Peyer's patch (tissue), 4 donors: ENCODE results near the gene TSR2. TPM values are rescaled to one million over a fixed set of nuclear protein-coding genes. Genes with fewer than 3 reads are reported as not detected.

ENCODE experiments used
- DNase-seq, 3 donors: peaks; one replicate each; pipeline ENCODE4 v3.0.0-alpha.2; 2017 to 2019
- H3K27ac ChIP-seq, 4 donors: fragments of 200-600 bp; sonication (generic); one replicate each; pipeline ENCODE4 v1.5.1; 2016 to 2019
- H3K27me3 ChIP-seq, 2 donors: fragments of 200-600 bp; sonication (generic); one replicate each; pipeline ENCODE4 v1.5.1; 2019
- H3K36me3 ChIP-seq, 3 donors: fragments of 200-600 bp; sonication (generic); one replicate each; pipeline ENCODE4 v1.5.1; 2016 to 2019
- H3K4me1 ChIP-seq, 4 donors: fragments of 200-600 bp; sonication (generic); one replicate each; pipeline ENCODE4 v1.5.1; 2016 to 2019
- H3K4me3 ChIP-seq, 4 donors: fragments of 200-600 bp; sonication (generic); 1 replicate in 3 of 4; 2 replicates in 1 of 4; pipeline ENCODE4 v1.5.1; 2016 to 2019; ENCODE audit warnings: mild to moderate bottlenecking in 1 of 4
- H3K9me3 ChIP-seq, 4 donors: fragments of 200-600 bp; sonication (generic); one replicate each; pipeline ENCODE4 v1.5.1; 2016 to 2019; ENCODE audit warnings: mild to moderate bottlenecking in 1 of 4
- CTCF ChIP-seq, 6 experiments: fragments of 450-650 bp in 4 of 6; fragments of 200-600 bp in 2 of 6; sonication (generic) in 1 of 6; IDR thresholded peaks; one replicate each; pipeline ENCODE4 v1.5.1; 2017 to 2019; ENCODE audit warnings: antibody characterized with exemption in 6 of 6, mild to moderate bottlenecking in 3 of 6, moderate library complexity in 1 of 6
- POLR2A ChIP-seq, 2 donors: fragments of 450-650 bp; IDR thresholded peaks; one replicate each; pipeline ENCODE4 v1.5.1; 2017; ENCODE audit warnings: antibody characterized with exemption in 2 of 2, mild to moderate bottlenecking in 2 of 2, moderate library complexity in 2 of 2
- total RNA-seq, 4 donors: library from RNA; depleted of rRNA; stranded (reverse); fragments of >200 nt; gene quantifications; one replicate each; pipeline ENCODE4 v1.1.0, GENCODE V29; 2016

The TSR2 gene
- total RNA-seq, 4 donors from 2014 or later = 7.9 to 38.8 (median 15.0) TPM

GRCh38 chrX:54415534-54416350 lies 24.5 kb upstream of the TSR2 start:
- DNase-seq = no peak
- TF ChIP-seq POLR2A (IDR thresholded peaks at IDR 0.05) (no peak), CTCF (IDR thresholded peaks at IDR 0.05) (no peak)

GRCh38 chrX:54416965-54417364 lies 23.2 kb upstream of the TSR2 start:
- Histone ChIP-seq H3K27me3 (no peaks in the 10 kb centered on the region), H3K27ac (no peak overlapping the region), H3K9me3 (no peaks in the 10 kb centered on the region), H3K4me3 (no peak overlapping the region), H3K4me1 (no peaks in the 10 kb centered on the region), H3K36me3 (no peaks in the 10 kb centered on the region)
- no peak for TF ChIP-seq CTCF (IDR thresholded peaks at IDR 0.05)
- no peak for TF ChIP-seq POLR2A (IDR thresholded peaks at IDR 0.05)
- DNase-seq = no peak

More at GRCh38 chrX:54415534-54416350, 24.5 kb upstream of the TSR2 start:
- Histone ChIP-seq H3K27me3 (no peaks in the 10 kb centered on the region), H3K4me1 (no peaks in the 10 kb centered on the region), H3K4me3 (no peak overlapping the region), H3K27ac (no peak overlapping the region), H3K9me3 (no peaks in the 10 kb centered on the region), H3K36me3 (no peaks in the 10 kb centered on the region)

- H3K27me3 ChIP-seq = no peaks in the 10 kb centered on the region
- no peak overlapping the region for H3K4me3 ChIP-seq
- no peaks in the 10 kb centered on the region for H3K9me3 ChIP-seq
- H3K4me1 ChIP-seq = no peaks in the 10 kb centered on the region
- H3K36me3 ChIP-seq = no peaks in the 10 kb centered on the region
- peak overlapping the region in 1 of 4 donors; percentile 25 for H3K27ac ChIP-seq
- peak in 1 of 3 donors; percentile 47 for DNase-seq
- TF ChIP-seq CTCF (IDR thresholded peaks at IDR 0.05) = no peak
- TF ChIP-seq POLR2A (IDR thresholded peaks at IDR 0.05) = no peak
These were observed 20.5 kb upstream of the TSR2 start for GRCh38 chrX:54419559-54420302.

- TF ChIP-seq CTCF (IDR thresholded peaks at IDR 0.05) (no peak), POLR2A (IDR thresholded peaks at IDR 0.05) (no peak)
- no peaks in the 10 kb centered on the region for H3K9me3 ChIP-seq
- H3K27ac ChIP-seq = no peak overlapping the region
- H3K4me3 ChIP-seq = no peak overlapping the region
- no peak for DNase-seq
- H3K27me3 ChIP-seq = no peaks in the 10 kb centered on the region
- no peaks in the 10 kb centered on the region for H3K4me1 ChIP-seq
- H3K36me3 ChIP-seq = no peaks in the 10 kb centered on the region
These were observed 18.0 kb upstream of the TSR2 start for GRCh38 chrX:54422168-54422567.

GRCh38 chrX:54423161-54423888 lies 16.9 kb upstream of the TSR2 start:
- H3K4me1 ChIP-seq = no peaks in the 10 kb centered on the region
- no peaks in the 10 kb centered on the region for H3K9me3 ChIP-seq
- no peak overlapping the region for H3K4me3 ChIP-seq
- H3K27me3 ChIP-seq = no peaks in the 10 kb centered on the region
- no peaks in the 10 kb centered on the region for H3K36me3 ChIP-seq
- H3K27ac ChIP-seq = no peak overlapping the region
- no peak for DNase-seq
- TF ChIP-seq CTCF (IDR thresholded peaks at IDR 0.05) (no peak), POLR2A (IDR thresholded peaks at IDR 0.05) (no peak)
